IPS-18a (cell line): ENCODE data around the gene PRRX2.
"Not testable (repeated sequence)": the region's sequence is repeated elsewhere in the genome, so short reads cannot be mapped to it uniquely, and the experiment has no call there.

Experiments
- H3K27ac ChIP-seq: one replicate; pipeline ENCODE4 v1.5.1; 2013; ENCODE audit warnings: low read length
- H3K27me3 ChIP-seq: one replicate; pipeline ENCODE4 v1.6.1; 2013; ENCODE audit warnings: mild to moderate bottlenecking, low read length; ENCODE audit not compliant: control insufficient read depth, insufficient read depth
- H3K36me3 ChIP-seq: one replicate; pipeline ENCODE4 v1.6.1; 2013; ENCODE audit warnings: low read depth, low read length; ENCODE audit not compliant: control insufficient read depth
- H3K4me1 ChIP-seq: one replicate; pipeline ENCODE4 v1.6.1; 2013; ENCODE audit warnings: low read depth, low read length; ENCODE audit not compliant: control insufficient read depth
- H3K4me3 ChIP-seq: one replicate; pipeline ENCODE4 v1.5.1; 2013; ENCODE audit warnings: low read length
- H3K9ac ChIP-seq: one replicate; pipeline ENCODE4 v1.6.1; 2013; ENCODE audit warnings: mild to moderate bottlenecking, low read length, moderate library complexity
- H3K9me3 ChIP-seq: one replicate; pipeline ENCODE4 v1.6.1; 2013; ENCODE audit warnings: low read depth, low read length; ENCODE audit not compliant: control insufficient read depth

The PRRX2 gene

DNA sequence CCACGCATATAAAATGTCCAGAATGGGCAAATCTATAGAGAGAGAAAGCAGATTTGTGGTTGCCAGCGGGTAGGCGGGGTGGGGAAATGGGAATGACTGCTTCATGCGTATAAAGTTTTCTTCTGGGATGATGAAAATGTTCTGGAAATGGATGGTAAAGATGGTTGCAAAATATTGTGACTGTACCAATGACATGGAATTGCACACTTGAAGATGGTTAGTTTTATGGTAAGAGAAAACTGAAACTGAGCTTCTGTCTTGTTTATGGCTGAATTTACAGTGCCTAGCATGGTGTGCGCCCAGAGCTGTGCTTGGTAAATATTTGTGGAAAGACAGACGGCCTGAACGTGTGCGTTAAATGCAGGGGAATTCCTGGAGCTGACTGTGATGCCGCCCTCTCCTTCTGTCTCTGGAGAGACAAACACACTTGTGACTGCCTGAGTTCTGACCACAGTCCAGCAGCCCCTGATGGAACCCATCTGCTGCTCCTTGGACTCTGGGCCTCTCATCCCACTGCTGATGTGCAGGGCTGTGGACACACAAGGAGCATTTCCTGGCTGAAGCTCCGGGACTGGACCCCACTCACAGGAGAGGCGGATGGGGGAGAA lies 96.0 kb downstream of the PRRX2 start:
- Histone ChIP-seq H3K27me3 (no peaks in the 10 kb centered on the region), H3K27ac (no peak overlapping the region), H3K4me3 (no peak overlapping the region), H3K36me3 (no peaks in the 10 kb centered on the region), H3K9me3 (no peaks in the 10 kb centered on the region), H3K9ac (no peak overlapping the region), H3K4me1 (peaks cover 6% of the 10 kb centered on the region)

DNA sequence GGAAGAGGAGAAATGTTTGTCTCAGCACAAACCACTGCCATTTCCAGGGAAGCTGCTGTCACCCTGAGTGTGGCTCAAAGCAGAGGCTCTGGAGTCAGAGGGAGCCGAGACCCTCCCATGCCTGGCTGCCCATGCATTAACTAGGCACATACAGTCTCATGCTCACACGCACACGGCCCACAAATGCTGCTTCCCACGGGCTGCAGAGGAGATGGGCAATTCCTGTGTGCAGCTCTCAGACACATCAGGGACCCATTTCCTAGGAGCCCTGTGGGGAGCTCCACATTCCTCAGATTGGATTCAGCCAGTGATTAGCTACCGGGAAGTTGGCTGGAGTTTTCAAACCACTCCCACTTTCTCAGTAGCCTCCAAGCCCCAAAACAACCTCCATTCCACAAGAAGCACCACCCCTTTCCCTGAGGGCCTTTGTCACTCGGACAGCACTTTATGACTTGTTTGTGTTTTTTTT lies 96.5 kb downstream of the PRRX2 start:
- peaks cover 6% of the 10 kb centered on the region for H3K4me1 ChIP-seq
- no peaks in the 10 kb centered on the region for H3K36me3 ChIP-seq
- no peaks in the 10 kb centered on the region for H3K9me3 ChIP-seq
- H3K27me3 ChIP-seq, result no peaks in the 10 kb centered on the region
- peak overlapping the region; percentile 18 for H3K27ac ChIP-seq
- no peak overlapping the region for H3K4me3 ChIP-seq
- no peak overlapping the region for H3K9ac ChIP-seq

- not testable (repeated sequence) for H3K4me3 ChIP-seq, H3K36me3 ChIP-seq, H3K9me3 ChIP-seq, H3K27ac ChIP-seq, H3K9ac ChIP-seq, H3K27me3 ChIP-seq, H3K4me1 ChIP-seq
Measured at GRCh38 chr9:129762370-129762984, 97.0 kb downstream of the PRRX2 start.

DNA sequence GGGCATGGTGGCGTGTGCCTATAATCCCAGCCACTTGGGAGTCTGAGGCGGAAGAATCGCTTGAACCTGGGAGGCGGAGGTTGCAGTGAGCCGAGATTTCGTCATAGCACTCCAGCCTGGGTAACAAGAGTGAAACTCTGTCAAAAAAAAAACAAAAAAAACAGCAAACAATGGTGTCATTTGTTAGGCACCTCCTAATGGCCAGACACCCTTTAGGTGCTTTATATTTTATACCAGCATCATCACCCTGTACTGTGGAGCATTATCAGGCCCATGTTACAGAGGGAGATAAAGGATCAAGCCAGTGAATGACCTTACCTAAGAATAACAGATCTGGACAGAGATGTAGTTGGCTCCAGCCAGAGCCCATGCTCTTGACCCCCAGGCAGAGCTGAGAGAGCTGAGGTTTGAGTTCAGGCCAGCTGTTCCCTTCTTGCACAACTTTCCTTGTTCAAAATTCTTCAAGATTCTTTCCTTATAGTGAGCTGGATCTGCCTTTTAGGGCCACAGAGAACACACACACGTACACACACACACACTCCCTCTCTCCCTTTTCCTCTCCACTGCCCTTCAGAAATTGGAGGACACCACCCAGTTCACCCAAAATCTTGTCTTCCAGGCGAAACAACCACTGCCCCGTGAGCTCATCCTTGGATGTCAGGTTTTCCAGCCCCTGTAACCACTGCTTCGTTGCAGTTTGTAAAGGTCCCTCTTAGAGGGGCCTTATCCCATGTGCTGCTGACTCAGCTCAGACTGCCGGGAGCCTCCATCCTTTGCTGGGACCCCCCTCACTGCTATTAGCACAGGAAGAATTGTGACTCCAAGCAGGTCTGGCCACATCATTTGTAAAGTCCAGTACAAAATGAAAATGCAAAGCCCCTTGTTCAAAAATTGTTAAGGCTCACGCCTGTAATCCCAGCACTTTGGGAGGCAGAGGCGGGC lies 97.8 kb downstream of the PRRX2 start:
- no peak overlapping the region for H3K9ac ChIP-seq
- H3K27me3 ChIP-seq, result no peaks in the 10 kb centered on the region
- peaks cover 6% of the 10 kb centered on the region for H3K4me1 ChIP-seq
- no peak overlapping the region for H3K27ac ChIP-seq
- no peaks in the 10 kb centered on the region for H3K9me3 ChIP-seq
- H3K36me3 ChIP-seq, result no peaks in the 10 kb centered on the region
- no peak overlapping the region for H3K4me3 ChIP-seq

DNA sequence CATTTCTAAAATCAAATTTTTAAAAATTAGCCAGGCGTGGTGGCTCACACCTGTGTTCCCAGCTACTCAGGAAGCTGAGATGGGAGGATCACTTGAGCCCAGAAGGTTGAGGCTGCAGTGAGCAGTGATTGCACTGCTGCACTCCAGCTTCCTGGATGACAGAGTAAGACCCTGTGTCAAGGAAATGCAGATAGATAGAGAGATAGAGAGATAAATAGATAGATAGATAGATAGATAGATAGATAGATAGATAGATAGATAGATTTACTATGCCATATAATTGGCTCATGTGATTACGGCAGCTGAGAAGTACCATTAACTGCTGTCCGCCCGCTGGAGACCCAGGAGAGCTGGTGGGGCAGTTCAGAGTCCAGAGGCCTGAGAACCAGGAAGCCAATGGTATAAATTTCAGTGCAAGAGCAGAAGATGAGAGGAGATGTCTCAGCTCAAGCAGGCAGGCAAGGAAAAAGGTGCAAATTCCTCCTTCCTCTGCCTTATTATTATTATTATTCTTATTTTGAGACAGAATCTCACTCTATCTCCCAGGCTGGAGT lies 100.4 kb downstream of the PRRX2 start:
- H3K27me3 ChIP-seq, result no peaks in the 10 kb centered on the region

DNA sequence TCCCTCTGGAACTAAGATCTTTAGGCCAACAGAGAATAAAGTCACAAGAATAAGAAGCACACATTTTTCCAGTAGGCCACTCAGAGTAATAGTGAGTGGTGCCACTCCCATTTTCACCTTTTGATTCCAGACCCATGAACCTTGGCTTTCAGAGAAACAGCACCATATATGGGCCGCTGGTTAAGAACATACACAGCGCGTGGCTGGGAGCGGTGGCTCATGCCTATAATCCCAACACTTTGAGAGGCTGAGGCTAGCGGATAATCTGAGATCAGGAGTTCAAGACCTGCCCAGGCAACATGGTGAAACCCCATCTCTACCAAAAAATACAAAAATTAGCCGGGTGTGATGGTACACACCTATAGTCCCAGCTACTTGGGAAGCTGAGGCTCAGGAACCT lies 103.0 kb downstream of the PRRX2 start:
- H3K36me3 ChIP-seq, result no peaks in the 10 kb centered on the region
- no peak overlapping the region for H3K9ac ChIP-seq
- H3K27ac ChIP-seq, result no peak overlapping the region
- H3K4me1 ChIP-seq, result no peaks in the 10 kb centered on the region
- H3K4me3 ChIP-seq, result no peak overlapping the region
- H3K9me3 ChIP-seq, result no peaks in the 10 kb centered on the region
- H3K27me3 ChIP-seq, result no peaks in the 10 kb centered on the region

More for the DNA sequence above, 100.4 kb downstream of the PRRX2 start:
- H3K4me3 ChIP-seq, result no peak overlapping the region
- H3K36me3 ChIP-seq, result no peaks in the 10 kb centered on the region
- no peak overlapping the region for H3K27ac ChIP-seq
- no peaks in the 10 kb centered on the region for H3K9me3 ChIP-seq
- no peak overlapping the region for H3K9ac ChIP-seq
- H3K4me1 ChIP-seq, result peaks cover 6% of the 10 kb centered on the region

DNA sequence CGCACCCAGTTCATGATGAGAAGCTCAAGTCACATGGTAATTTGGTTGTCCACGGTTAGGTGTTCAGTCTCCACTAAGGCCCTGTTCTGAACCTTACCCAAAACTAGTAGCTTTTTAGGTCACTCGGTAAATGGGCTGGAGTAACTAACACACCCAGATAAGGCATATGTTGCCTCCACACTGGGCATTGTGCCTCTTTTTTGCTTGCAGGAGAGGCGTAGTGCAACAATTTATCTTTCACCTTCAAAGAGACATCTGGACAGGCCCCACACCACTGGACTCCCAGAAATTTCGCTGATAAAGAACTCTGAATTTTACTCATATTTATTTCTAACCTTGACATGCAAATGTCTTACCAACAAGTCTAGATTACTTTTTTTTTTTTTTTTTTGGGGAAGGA lies 104.2 kb downstream of the PRRX2 start:
- Histone ChIP-seq H3K4me3 (no peak overlapping the region), H3K27ac (no peak overlapping the region)

GRCh38 chr9:129770741-129771140 lies 105.3 kb downstream of the PRRX2 start:
- Histone ChIP-seq H3K9me3 (no peaks in the 10 kb centered on the region), H3K27me3 (no peaks in the 10 kb centered on the region), H3K9ac (no peak overlapping the region), H3K27ac (no peak overlapping the region), H3K36me3 (no peaks in the 10 kb centered on the region), H3K4me1 (no peaks in the 10 kb centered on the region), H3K4me3 (no peak overlapping the region)

More for the DNA sequence above, 104.2 kb downstream of the PRRX2 start:
- no peaks in the 10 kb centered on the region for H3K27me3 ChIP-seq
- H3K4me1 ChIP-seq, result no peaks in the 10 kb centered on the region
- no peak overlapping the region for H3K9ac ChIP-seq
- no peaks in the 10 kb centered on the region for H3K9me3 ChIP-seq
- H3K36me3 ChIP-seq, result no peaks in the 10 kb centered on the region
